ENCODE results near the gene CLDN9.

Gene CLDN9

GRCh38 chr16:3010510-3010909 lies 2.2 kb upstream of the CLDN9 start:
- Histone ChIP-seq H3K4me1 (ENCODE audit: control insufficient read depth, insufficient read depth, low read length, poor library complexity, severe bottlenecking) (peaks cover 41% of the 10 kb centered on the region), H3K27ac (ENCODE audit: low read depth, low read length, severe bottlenecking) (no peak overlapping the region), H3K36me3 (ENCODE audit: control insufficient read depth, insufficient read depth, low read length) (no peaks in the 10 kb centered on the region), H3K9me3 (ENCODE audit: control insufficient read depth, low read length) (no peaks in the 10 kb centered on the region), H3K4me3 (ENCODE audit: extremely low read depth, insufficient read depth, low read length, poor library complexity, severe bottlenecking) (no peak overlapping the region)
- 98 to 100% methylated on average over 4 to 6 of the region's 8 CpGs for WGBS, 2 experiments (ENCODE audit: insufficient coverage in 2 of 2)

GRCh38 chr16:3012246-3012645 lies 477 bp upstream of the CLDN9 start:
- peaks cover 37% of the 10 kb centered on the region for H3K4me1 ChIP-seq (ENCODE audit: control insufficient read depth, insufficient read depth, low read length, poor library complexity, severe bottlenecking)
- H3K27ac ChIP-seq (ENCODE audit: low read depth, low read length, severe bottlenecking), result no peak overlapping the region
- H3K36me3 ChIP-seq (ENCODE audit: control insufficient read depth, insufficient read depth, low read length), result no peaks in the 10 kb centered on the region
- 27 to 37% methylated on average over 12 to 15 of the region's 19 CpGs for WGBS, 2 experiments (ENCODE audit: insufficient coverage in 2 of 2)
- no peaks in the 10 kb centered on the region for H3K9me3 ChIP-seq (ENCODE audit: control insufficient read depth, low read length)
- H3K4me3 ChIP-seq (ENCODE audit: extremely low read depth, insufficient read depth, low read length, poor library complexity, severe bottlenecking), result no peak overlapping the region

GRCh38 chr16:3013491-3013951 lies 798 bp downstream of the CLDN9 start:
- H3K9me3 ChIP-seq (ENCODE audit: control insufficient read depth, low read length), result no peaks in the 10 kb centered on the region
- H3K36me3 ChIP-seq (ENCODE audit: control insufficient read depth, insufficient read depth, low read length), result no peaks in the 10 kb centered on the region
- H3K27ac ChIP-seq (ENCODE audit: low read depth, low read length, severe bottlenecking), result no peak overlapping the region
- no peak overlapping the region for H3K4me3 ChIP-seq (ENCODE audit: extremely low read depth, insufficient read depth, low read length, poor library complexity, severe bottlenecking)
- H3K4me1 ChIP-seq (ENCODE audit: control insufficient read depth, insufficient read depth, low read length, poor library complexity, severe bottlenecking), result peaks cover 25% of the 10 kb centered on the region
- WGBS, 2 experiments (ENCODE audit: insufficient coverage in 2 of 2), result 85 to 86% methylated on average over 27 of the region's 27 CpGs

- no peak overlapping the region for H3K27ac ChIP-seq (ENCODE audit: low read depth, low read length, severe bottlenecking)
- no peak overlapping the region for H3K4me3 ChIP-seq (ENCODE audit: extremely low read depth, insufficient read depth, low read length, poor library complexity, severe bottlenecking)
- H3K4me1 ChIP-seq (ENCODE audit: control insufficient read depth, insufficient read depth, low read length, poor library complexity, severe bottlenecking), result peaks cover 20% of the 10 kb centered on the region
- H3K9me3 ChIP-seq (ENCODE audit: control insufficient read depth, low read length), result no peaks in the 10 kb centered on the region
- 82 to 92% methylated on average over 8 of the region's 12 CpGs for WGBS, 2 experiments (ENCODE audit: insufficient coverage in 2 of 2)
- no peaks in the 10 kb centered on the region for H3K36me3 ChIP-seq (ENCODE audit: control insufficient read depth, insufficient read depth, low read length)
Measured at GRCh38 chr16:3013998-3014690, 1.4 kb downstream of the CLDN9 start.

GRCh38 chr16:3014971-3015370 lies 2.2 kb downstream of the CLDN9 start:
- Histone ChIP-seq H3K36me3 (ENCODE audit: control insufficient read depth, insufficient read depth, low read length) (no peaks in the 10 kb centered on the region), H3K9me3 (ENCODE audit: control insufficient read depth, low read length) (no peaks in the 10 kb centered on the region), H3K27ac (ENCODE audit: low read depth, low read length, severe bottlenecking) (no peak overlapping the region), H3K4me3 (ENCODE audit: extremely low read depth, insufficient read depth, low read length, poor library complexity, severe bottlenecking) (no peak overlapping the region), H3K4me1 (ENCODE audit: control insufficient read depth, insufficient read depth, low read length, poor library complexity, severe bottlenecking) (peaks cover 19% of the 10 kb centered on the region)
- 91 to 92% methylated on average over 5 to 6 of the region's 6 CpGs for WGBS, 2 experiments (ENCODE audit: insufficient coverage in 2 of 2)

- no peaks in the 10 kb centered on the region for H3K36me3 ChIP-seq (ENCODE audit: control insufficient read depth, insufficient read depth, low read length)
- H3K27ac ChIP-seq (ENCODE audit: low read depth, low read length, severe bottlenecking), result no peak overlapping the region
- no peak overlapping the region for H3K4me3 ChIP-seq (ENCODE audit: extremely low read depth, insufficient read depth, low read length, poor library complexity, severe bottlenecking)
- no peaks in the 10 kb centered on the region for H3K9me3 ChIP-seq (ENCODE audit: control insufficient read depth, low read length)
- 87% methylated on average over 11 to 13 of the region's 13 CpGs for WGBS, 2 experiments (ENCODE audit: insufficient coverage in 2 of 2)
- H3K4me1 ChIP-seq (ENCODE audit: control insufficient read depth, insufficient read depth, low read length, poor library complexity, severe bottlenecking), result peaks cover 18% of the 10 kb centered on the region
Measured at GRCh38 chr16:3015865-3016521, 3.3 kb downstream of the CLDN9 start.

GRCh38 chr16:3017344-3017743 lies 4.6 kb downstream of the CLDN9 start:
- WGBS, 2 experiments (ENCODE audit: insufficient coverage in 2 of 2), result 11 to 14% methylated on average over 17 to 19 of the region's 20 CpGs
- H3K9me3 ChIP-seq (ENCODE audit: control insufficient read depth, low read length), result no peaks in the 10 kb centered on the region
- peak overlapping the region; percentile 59 for H3K4me3 ChIP-seq (ENCODE audit: extremely low read depth, insufficient read depth, low read length, poor library complexity, severe bottlenecking)
- H3K36me3 ChIP-seq (ENCODE audit: control insufficient read depth, insufficient read depth, low read length), result peaks cover 8% of the 10 kb centered on the region
- H3K4me1 ChIP-seq (ENCODE audit: control insufficient read depth, insufficient read depth, low read length, poor library complexity, severe bottlenecking), result peaks cover 13% of the 10 kb centered on the region
- H3K27ac ChIP-seq (ENCODE audit: low read depth, low read length, severe bottlenecking), result no peak overlapping the region

- Histone ChIP-seq H3K4me1 (ENCODE audit: control insufficient read depth, insufficient read depth, low read length, poor library complexity, severe bottlenecking) (peaks cover 11% of the 10 kb centered on the region), H3K9me3 (ENCODE audit: control insufficient read depth, low read length) (no peaks in the 10 kb centered on the region), H3K4me3 (ENCODE audit: extremely low read depth, insufficient read depth, low read length, poor library complexity, severe bottlenecking) (peak within 1 kb of the TSS; percentile 59), H3K27ac (ENCODE audit: low read depth, low read length, severe bottlenecking) (no peak within 1 kb of the TSS), H3K36me3 (ENCODE audit: control insufficient read depth, insufficient read depth, low read length) (peaks cover 10% of the 10 kb centered on the region)
- WGBS, 2 experiments (ENCODE audit: insufficient coverage in 2 of 2), result 2 to 8% methylated on average over 20 to 43 of the region's 52 CpGs
Measured at GRCh38 chr16:3017794-3018506, 5.2 kb downstream of the CLDN9 start, which contains the start of gene CLDN6. CLDN6 (minus strand) TSS chr16:3018183; CDS start chr16:3016021, 2,162 bp downstream.

- H3K27ac ChIP-seq (ENCODE audit: low read depth, low read length, severe bottlenecking), result peak overlapping the region; percentile 100
- peaks cover 16% of the 10 kb centered on the region for H3K36me3 ChIP-seq (ENCODE audit: control insufficient read depth, insufficient read depth, low read length)
- 54 to 55% methylated on average over 32 to 35 of the region's 40 CpGs for WGBS, 2 experiments (ENCODE audit: insufficient coverage in 2 of 2)
- H3K4me1 ChIP-seq (ENCODE audit: control insufficient read depth, insufficient read depth, low read length, poor library complexity, severe bottlenecking), result peaks cover 15% of the 10 kb centered on the region
- H3K9me3 ChIP-seq (ENCODE audit: control insufficient read depth, low read length), result no peaks in the 10 kb centered on the region
- H3K4me3 ChIP-seq (ENCODE audit: extremely low read depth, insufficient read depth, low read length, poor library complexity, severe bottlenecking), result peak overlapping the region; percentile 73
Measured at GRCh38 chr16:3019594-3020246, 7.0 kb downstream of the CLDN9 start.

GRCh38 chr16:3020247-3020603 lies 7.5 kb downstream of the CLDN9 start, which contains the start of gene TNFRSF12A:
TNFRSF12A (plus strand) TSS chr16:3020368; CDS start chr16:3020398, 30 bp downstream.
- 0 to 1% methylated on average over 28 to 30 of the region's 49 CpGs for WGBS, 2 experiments (ENCODE audit: insufficient coverage in 2 of 2)
- Histone ChIP-seq H3K36me3 (ENCODE audit: control insufficient read depth, insufficient read depth, low read length) (peaks cover 16% of the 10 kb centered on the region), H3K27ac (ENCODE audit: low read depth, low read length, severe bottlenecking) (peak within 1 kb of the TSS; percentile 100), H3K9me3 (ENCODE audit: control insufficient read depth, low read length) (no peaks in the 10 kb centered on the region), H3K4me1 (ENCODE audit: control insufficient read depth, insufficient read depth, low read length, poor library complexity, severe bottlenecking) (peaks cover 15% of the 10 kb centered on the region), H3K4me3 (ENCODE audit: extremely low read depth, insufficient read depth, low read length, poor library complexity, severe bottlenecking) (peak within 1 kb of the TSS; percentile 73)

Data from mesodermal cell (in vitro differentiated cells).